HepG2 (cell line): ENCODE data around the gene ETFB. TPM values are rescaled to one million over a fixed set of nuclear protein-coding genes. Genes with fewer than 3 reads are reported as not detected.
A peak's percentile ranks its signal among the peaks of the same experiment; 100 is the strongest.

Source experiments
- ARNT2 ChIP-seq: sonication (generic); formaldehyde crosslinking; IDR thresholded peaks from 2 replicates; pipeline ENCODE4 v1.8.0; 2022; ENCODE audit warnings: mild to moderate bottlenecking, low read depth, missing genetic modification reagents, moderate library complexity
- ARNTL ChIP-seq: sonication (generic); formaldehyde crosslinking; IDR thresholded peaks from 2 replicates; pipeline ENCODE4 v1.4.0; 2020; ENCODE audit warnings: mild to moderate bottlenecking, missing genetic modification reagents
- HCFC1 ChIP-seq: fragments of 150-350 bp; IDR thresholded peaks from 2 replicates; pipeline ENCODE4 v1.6.1; 2014; ENCODE audit warnings: low read depth, low read length
- JUN ChIP-seq: sonication (generic); formaldehyde crosslinking; IDR thresholded peaks from 2 replicates; pipeline ENCODE4 v1.4.0; 2020; ENCODE audit warnings: mild to moderate bottlenecking, missing genetic modification reagents
- RNF2 ChIP-seq: fragments of 450-650 bp; conservative IDR thresholded peaks from 2 replicates; pipeline ENCODE4 v1.6.1; 2016; ENCODE audit warnings: low read depth
- SMAD9 ChIP-seq: sonication (generic); formaldehyde crosslinking; IDR thresholded peaks from 2 replicates; pipeline ENCODE4 v1.5.1; 2020; ENCODE audit warnings: mild to moderate bottlenecking, missing genetic modification reagents
- STAG1 ChIP-seq: sonication (generic); formaldehyde crosslinking; IDR thresholded peaks from 2 replicates; pipeline ENCODE4 v1.4.0; 2020; ENCODE audit warnings: missing genetic modification reagents
- THYN1 ChIP-seq: sonication (generic); formaldehyde crosslinking; IDR thresholded peaks from 2 replicates; pipeline ENCODE4 v1.8.1; 2023; ENCODE audit warnings: low read depth, mild to moderate bottlenecking, moderate library complexity, missing genetic modification reagents, borderline replicate concordance
- ZBTB20 ChIP-seq: sonication (generic); formaldehyde crosslinking; IDR thresholded peaks from 2 replicates; pipeline ENCODE4 v1.8.1; 2023; ENCODE audit warnings: missing genetic modification reagents, low read depth, mild to moderate bottlenecking, borderline replicate concordance
- ZMAT3 ChIP-seq: sonication (generic); formaldehyde crosslinking; conservative IDR thresholded peaks from 2 replicates; pipeline ENCODE4 v1.7.0; 2021; ENCODE audit warnings: missing genetic modification reagents
- ZNF646 ChIP-seq: sonication (generic); formaldehyde crosslinking; IDR thresholded peaks from 2 replicates; pipeline ENCODE4 v1.9.0; 2021; ENCODE audit warnings: mild to moderate bottlenecking, missing genetic modification reagents
- ZNF709 ChIP-seq: sonication (generic); formaldehyde crosslinking; IDR thresholded peaks from 2 replicates; pipeline ENCODE4 v1.5.0; 2020; ENCODE audit warnings: mild to moderate bottlenecking, missing genetic modification reagents
- polyA plus RNA-seq, 8 experiments: library from polyadenylated mRNA; depleted of rRNA in 3 of 8; stranded (reverse) in 7 of 8; unstranded in 1 of 8; fragments of >200 nt; fragmentation: Illumina TruSeq in 4 of 8; extraction: Trizol in 4 of 8; gene quantifications; 2 replicates each; pipeline versions ENCODE4 v1.2.1 to v1.2.3, GENCODE V29; 2011 to 2016; ENCODE audit warnings: low read depth in 4 of 8, missing spikeins in 1 of 8, mixed read lengths in 1 of 8; ENCODE audit not compliant: insufficient read depth in 1 of 8
- total RNA-seq, 5 experiments: library from RNA; depleted of rRNA; stranded (reverse); fragments of >200 nt; fragmentation: Illumina TruSeq; extraction: Trizol; gene quantifications; 2 replicates each; pipeline ENCODE4 v1.2.3, GENCODE V29; 2016; ENCODE audit warnings: low read depth in 1 of 5
- TF ChIP-seq, protein P1 (sequence below): sonication (generic); formaldehyde crosslinking; IDR thresholded peaks from one replicate; pipeline ENCODE4 v1.5.1; 2020; ENCODE audit warnings: mild to moderate bottlenecking, missing genetic modification reagents; ENCODE audit errors: not compliant biosample characterization

Gene ETFB
- total and polyA plus RNA-seq, 2 of the 13 experiments (the other 11 are each of a cell fraction or from before 2014, with no cell fraction given), result 678 to 1,314 TPM

GRCh38 chr19:51339687-51340656 lies 26.2 kb downstream of the ETFB start (continued):
- TF ChIP-seq, protein P1, sequence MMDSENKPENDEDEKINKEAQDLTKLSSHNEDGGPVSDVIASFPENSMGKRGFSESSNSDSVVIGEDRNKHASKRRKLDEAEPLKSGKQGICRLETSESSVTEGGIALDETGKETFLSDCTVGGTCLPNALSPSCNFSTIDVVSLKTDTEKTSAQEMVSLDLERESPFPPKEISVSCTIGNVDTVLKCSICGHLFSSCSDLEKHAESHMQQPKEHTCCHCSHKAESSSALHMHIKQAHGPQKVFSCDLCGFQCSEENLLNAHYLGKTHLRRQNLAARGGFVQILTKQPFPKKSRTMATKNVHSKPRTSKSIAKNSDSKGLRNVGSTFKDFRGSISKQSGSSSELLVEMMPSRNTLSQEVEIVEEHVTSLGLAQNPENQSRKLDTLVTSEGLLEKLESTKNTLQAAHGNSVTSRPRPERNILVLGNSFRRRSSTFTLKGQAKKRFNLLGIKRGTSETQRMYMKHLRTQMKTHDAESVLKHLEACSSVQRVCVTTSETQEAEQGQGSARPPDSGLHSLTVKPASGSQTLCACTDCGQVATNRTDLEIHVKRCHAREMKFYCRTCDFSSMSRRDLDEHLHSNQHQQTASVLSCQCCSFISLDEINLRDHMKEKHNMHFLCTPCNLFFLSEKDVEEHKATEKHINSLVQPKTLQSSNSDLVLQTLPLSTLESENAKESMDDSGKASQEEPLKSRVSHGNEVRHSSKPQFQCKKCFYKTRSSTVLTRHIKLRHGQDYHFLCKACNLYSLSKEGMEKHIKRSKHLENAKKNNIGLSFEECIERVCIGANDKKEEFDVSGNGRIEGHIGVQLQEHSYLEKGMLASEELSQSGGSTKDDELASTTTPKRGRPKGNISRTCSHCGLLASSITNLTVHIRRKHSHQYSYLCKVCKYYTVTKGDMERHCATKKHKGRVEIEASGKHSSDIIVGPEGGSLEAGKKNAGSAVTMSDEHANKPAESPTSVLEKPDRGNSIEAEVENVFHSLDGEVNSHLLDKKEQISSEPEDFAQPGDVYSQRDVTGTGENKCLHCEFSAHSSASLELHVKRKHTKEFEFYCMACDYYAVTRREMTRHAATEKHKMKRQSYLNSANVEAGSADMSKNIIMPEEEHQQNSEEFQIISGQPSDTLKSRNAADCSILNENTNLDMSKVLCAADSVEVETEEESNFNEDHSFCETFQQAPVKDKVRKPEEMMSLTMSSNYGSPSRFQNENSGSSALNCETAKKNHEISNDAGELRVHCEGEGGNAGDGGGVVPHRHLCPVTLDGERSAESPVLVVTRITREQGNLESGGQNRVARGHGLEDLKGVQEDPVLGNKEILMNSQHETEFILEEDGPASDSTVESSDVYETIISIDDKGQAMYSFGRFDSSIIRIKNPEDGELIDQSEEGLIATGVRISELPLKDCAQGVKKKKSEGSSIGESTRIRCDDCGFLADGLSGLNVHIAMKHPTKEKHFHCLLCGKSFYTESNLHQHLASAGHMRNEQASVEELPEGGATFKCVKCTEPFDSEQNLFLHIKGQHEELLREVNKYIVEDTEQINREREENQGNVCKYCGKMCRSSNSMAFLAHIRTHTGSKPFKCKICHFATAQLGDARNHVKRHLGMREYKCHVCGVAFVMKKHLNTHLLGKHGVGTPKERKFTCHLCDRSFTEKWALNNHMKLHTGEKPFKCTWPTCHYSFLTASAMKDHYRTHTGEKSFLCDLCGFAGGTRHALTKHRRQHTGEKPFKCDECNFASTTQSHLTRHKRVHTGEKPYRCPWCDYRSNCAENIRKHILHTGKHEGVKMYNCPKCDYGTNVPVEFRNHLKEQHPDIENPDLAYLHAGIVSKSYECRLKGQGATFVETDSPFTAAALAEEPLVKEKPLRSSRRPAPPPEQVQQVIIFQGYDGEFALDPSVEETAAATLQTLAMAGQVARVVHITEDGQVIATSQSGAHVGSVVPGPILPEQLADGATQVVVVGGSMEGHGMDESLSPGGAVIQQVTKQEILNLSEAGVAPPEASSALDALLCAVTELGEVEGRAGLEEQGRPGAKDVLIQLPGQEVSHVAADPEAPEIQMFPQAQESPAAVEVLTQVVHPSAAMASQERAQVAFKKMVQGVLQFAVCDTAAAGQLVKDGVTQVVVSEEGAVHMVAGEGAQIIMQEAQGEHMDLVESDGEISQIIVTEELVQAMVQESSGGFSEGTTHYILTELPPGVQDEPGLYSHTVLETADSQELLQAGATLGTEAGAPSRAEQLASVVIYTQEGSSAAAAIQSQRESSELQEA (CRISPR knock-in tag), result no peak
- no peak for TF ChIP-seq THYN1 (CRISPR knock-in tag)
- TF ChIP-seq ARNT2 (CRISPR knock-in tag), result peak; percentile 77
- no peak for TF ChIP-seq HCFC1
- TF ChIP-seq JUN (CRISPR knock-in tag), result no peak
- TF ChIP-seq SMAD9 (CRISPR knock-in tag), result no peak
- TF ChIP-seq ZNF709, result no peak
- TF ChIP-seq ZNF646 (CRISPR knock-in tag), result no peak
- TF ChIP-seq ZBTB20, result no peak
- TF ChIP-seq ZMAT3 (CRISPR knock-in tag), result no peak
- no peak; the same call in 1 of the 2 replicates for TF ChIP-seq STAG1 (CRISPR knock-in tag)
- TF ChIP-seq RNF2, result peak; percentile 66; the same call in 1 of the 2 replicates
- TF ChIP-seq ARNTL (CRISPR knock-in tag), result peak; percentile 43; the same call in 1 of the 2 replicates
